T47D (cell line): ENCODE data around the gene SLC2A5.

ENCODE experiments used
- DNase-seq, 2 experiments: peaks; one replicate each; pipeline versions ENCODE4 v3.0.0 to v3.0.0-alpha.2; 2011 to 2012; ENCODE audit warnings: low read depth in 1 of 2, low spot score in 1 of 2
- JUND ChIP-seq: IDR thresholded peaks from 2 replicates; pipeline ENCODE4 v1.6.1; 2012; ENCODE audit warnings: low read depth
- in situ Hi-C: cut with HindIII; loops from 2 replicates; pipeline ENCODE4 v1.10.0; 2016; ENCODE audit warnings: low sequenced_read_pairs, low pct_unique_long_range_greater_than_20kb

Gene SLC2A5

DNA sequence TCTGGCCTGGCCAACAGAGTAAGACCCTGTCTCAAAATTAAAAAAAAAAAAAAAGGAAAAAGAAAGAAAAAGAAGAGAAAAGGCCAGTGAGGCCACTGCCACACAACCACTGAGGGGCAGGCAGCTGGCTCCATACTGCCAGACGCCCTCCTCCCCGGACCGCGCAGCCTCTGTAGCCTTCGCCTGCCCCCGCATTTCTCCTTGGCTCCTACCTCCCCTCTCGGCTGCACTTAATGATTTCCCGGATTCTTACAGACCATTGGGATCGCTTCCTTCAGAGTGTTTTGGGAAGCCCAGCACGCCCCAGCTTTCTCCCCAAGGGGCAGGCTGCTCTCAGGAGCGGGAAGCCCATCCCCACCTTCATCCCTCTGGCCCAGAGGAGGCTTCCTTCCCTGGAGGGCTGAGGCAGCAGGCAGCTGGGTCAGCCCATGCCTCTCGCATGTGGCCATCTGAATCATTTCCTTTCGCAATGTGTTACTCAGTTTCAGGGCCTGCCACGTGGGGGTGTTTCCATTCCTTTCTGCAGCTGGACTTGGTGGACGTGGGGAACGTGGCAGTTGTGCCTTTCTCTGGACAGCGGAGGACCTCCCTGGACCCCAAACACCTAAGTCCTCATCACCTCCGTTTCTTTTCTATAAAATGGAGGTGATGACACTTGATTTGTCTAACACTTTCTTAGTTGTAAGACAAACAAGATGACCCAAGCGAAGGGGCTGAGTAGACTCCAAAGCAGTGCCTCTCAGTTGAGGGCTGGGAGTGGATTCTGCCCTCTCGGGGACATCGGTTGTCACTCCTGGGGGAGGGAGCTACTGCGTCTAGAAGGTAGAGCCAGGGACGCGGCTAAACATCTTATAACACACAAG lies 2.3 kb downstream of the SLC2A5 start:
- in situ Hi-C loops: no loop called here
- DNase-seq: no peak
- TF ChIP-seq JUND: no peak

DNA sequence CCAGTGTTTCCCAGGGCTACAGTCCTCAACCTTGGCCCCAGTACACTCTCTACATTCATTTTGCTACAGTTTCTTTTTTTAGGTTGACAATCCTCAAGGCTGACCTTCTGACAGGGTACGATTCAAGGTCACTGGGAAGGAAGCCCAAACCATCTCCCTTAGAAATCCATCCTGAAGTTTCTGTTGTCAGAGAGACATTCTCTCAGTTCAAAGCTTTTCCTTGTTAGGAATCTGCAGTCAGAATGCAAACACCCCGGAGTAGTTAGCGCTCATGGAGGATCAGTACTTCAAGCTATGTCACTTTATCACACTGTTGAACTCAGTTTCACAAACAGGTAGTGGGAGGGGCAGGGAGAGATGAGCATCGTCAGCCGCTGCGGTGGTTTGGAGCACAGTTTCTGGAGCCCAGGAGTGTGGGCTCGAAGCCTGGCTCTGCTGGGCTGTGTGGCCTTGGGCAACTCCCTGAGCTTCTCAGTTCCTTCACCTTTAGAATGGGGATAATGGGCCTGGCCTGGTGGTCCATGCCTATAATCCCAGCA lies 4.2 kb downstream of the SLC2A5 start:
- in situ Hi-C loops: no loop called here
- TF ChIP-seq JUND: no peak
- no peak for DNase-seq

DNA sequence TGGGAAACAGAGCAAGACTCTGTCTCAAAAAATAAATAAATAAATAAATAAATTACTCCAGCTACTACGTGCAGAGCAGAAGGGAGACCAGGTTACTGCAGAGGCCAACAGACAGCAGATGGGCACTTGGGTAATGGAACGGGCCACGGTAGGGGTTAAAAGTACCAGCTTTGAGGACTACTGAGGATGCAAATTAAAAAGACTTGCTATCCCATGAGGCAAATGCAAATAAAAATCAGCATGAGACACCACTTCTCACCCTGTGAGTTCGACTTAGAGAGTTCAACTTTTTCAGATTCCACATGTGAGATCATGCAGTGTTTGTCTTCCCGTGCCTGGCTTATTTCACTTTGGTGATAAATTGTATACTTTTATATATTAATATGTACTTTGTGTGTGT lies 6.6 kb downstream of the SLC2A5 start:
- no peak for TF ChIP-seq JUND
- no peak for DNase-seq
- in situ Hi-C loops: no loop called here

DNA sequence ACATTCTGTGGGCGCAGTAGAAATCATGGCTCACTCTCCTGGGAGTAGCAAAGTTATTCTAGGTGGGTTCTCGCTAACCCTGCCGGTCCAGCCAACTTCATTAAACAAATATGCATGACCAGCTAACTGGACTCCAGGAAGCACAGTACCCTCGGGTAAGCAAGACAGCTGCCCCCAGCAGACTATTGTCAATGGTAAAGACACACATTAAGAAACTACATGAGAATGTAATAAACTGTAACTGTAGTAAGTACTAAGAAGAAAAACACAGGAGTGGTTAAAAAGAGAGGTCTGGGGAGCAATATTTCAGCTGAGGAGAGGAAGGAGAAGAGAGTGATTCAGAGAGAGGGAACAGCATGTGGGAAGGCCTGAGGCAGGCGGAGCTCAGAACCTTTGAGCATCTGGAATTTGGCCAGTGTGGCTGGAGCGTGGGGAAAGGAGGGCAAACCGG lies 7.4 kb downstream of the SLC2A5 start:
- in situ Hi-C loops: no loop called here
- no peak for TF ChIP-seq JUND
- DNase-seq: no peak

DNA sequence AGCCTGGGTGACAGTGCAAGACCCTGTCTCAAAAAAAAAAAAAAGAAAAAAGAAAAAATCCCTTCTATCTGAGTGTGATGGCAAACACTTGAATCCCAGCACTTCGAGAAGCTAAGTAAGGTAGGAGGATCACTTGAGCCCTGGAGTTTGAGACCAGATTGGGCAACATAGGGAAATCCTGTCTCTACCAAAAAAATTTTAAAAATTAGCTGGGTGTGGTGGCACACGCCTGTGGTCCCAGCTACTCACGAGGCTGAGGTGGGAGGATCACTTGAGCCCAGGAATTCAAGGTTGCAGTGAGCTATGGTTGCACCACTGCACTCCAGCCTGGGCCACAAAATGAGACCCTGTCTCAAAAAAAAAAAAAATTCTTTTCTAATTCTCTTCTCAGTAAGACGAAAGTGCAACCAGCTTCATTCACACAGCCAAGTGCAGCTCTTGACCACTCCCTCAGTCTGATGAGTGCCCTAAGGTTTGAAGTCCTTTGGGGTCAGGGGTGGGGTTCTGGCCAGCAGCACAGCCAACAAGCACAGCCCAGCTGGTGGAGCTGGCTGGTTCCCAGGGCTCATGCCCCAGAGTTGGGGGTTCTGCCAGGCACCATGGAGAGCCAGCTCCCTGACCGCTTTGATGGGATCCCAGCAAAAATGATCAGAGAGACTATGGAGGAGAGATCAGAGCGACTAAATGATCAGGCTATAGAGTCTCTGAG lies 8.0 kb downstream of the SLC2A5 start:
- in situ Hi-C loops: no loop called here
- TF ChIP-seq JUND: no peak
- DNase-seq: no peak

DNA sequence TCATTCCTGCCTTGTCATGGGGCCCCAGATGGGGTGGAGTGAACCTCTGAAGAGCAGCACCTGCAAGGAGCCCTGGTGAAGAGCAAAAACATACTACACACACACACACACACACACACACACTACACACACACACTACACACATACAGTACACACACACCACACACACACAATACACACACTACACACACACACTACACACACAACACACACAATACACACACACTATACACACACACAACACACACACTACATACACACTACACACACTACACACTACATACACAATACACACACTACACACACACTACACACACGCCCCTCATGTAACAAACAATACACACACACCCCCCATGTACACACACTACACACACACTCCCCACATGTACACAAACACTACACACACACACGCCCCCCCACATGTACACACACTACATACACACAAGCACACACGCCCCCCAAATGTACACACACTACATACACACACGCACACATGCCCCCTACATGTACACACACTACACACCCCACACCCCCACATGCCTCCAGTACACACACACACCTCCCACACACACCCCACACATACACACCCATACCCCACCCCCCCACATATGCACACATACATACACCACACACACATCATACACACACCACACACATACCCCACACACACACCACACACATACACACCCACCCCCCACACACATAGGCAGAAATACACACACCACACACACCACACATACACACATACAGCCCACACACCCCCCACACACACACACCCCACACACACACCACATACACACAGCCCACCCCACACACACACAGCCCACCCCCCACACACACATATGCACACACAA lies 9.3 kb downstream of the SLC2A5 start:
- in situ Hi-C loops: no loop called here

DNA sequence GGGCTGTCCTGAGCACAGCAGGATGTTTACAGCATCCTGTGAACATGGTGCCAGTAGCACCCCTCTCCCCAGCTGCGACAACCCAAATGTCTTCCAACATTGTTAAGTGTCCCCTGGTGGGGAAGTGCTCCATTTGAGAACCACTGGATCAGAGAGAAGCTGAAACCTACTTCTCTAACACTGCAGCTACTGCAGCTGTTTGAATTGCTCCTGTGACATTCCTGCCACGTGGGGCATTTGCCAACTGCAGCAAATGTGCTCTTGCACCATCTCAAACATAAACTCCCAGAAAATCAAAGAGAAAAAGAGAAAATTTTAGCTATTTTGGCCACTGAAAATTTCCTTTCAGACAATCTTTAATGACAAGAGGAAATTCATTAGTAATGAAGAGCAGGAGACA lies 11.0 kb downstream of the SLC2A5 start:
- DNase-seq: peak; percentile 35 to 62
- TF ChIP-seq JUND: no peak
- in situ Hi-C loops: no loop called here

More for the DNA sequence above, 9.3 kb downstream of the SLC2A5 start:
- no peak for TF ChIP-seq JUND
- no peak for DNase-seq

DNA sequence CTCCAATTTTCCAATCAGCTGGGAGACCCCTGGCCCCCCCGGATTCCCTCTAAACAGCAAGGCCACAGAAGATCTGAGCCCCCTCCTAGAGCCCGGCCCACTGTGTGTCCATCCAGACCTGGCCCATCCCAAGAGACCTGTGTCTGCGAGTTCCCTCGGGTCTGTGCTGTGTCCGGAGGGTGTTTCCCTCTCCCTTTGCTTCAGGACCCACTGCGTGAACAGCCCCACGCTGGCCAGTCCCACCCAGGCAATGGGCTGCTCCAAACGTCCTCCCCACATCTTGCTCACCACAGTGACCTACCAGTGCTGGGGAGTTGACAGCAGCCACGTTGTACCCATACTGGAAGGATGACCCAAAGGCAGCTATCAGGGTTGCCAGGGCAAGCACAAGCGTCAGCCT lies 11.6 kb downstream of the SLC2A5 start:
- TF ChIP-seq JUND: no peak
- no peak for DNase-seq
- in situ Hi-C loops: no loop called here

DNA sequence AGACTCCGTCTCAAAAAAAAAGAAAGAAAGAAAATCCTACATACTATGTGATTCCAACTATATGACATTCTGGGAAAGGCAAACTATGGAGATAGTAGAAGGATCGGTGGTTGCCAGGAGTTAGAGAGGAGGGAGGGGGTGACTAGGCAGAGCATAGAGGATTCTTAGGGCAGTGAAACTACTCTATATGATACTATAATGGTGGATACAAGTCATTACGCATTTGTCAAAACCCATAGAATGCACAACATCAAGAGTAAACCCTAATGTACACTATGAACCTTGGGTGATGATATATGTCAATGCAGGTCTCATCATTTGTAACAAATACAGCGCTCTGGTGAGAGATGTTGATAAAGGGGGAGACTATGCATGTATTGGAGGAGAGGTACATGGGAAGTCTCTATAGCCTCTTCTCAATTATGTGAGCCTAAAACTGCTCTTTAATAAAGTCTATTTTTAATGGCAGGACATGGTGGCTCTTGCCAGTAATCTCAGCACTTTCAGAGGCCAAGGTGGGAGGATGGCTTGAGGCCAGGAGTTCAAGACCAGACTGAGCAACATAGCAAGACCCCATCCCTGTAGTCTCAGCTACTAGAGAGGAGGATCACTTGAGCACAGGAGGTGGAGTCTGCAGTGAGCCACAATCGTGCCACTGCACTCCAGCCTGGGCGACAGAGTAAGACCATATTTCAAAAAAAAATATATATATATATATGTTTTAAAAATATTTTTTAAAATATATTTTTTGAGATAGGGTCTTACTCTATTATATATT lies 17.0 kb downstream of the SLC2A5 start:
- in situ Hi-C loops: no loop called here
- TF ChIP-seq JUND: no peak
- no peak for DNase-seq

DNA sequence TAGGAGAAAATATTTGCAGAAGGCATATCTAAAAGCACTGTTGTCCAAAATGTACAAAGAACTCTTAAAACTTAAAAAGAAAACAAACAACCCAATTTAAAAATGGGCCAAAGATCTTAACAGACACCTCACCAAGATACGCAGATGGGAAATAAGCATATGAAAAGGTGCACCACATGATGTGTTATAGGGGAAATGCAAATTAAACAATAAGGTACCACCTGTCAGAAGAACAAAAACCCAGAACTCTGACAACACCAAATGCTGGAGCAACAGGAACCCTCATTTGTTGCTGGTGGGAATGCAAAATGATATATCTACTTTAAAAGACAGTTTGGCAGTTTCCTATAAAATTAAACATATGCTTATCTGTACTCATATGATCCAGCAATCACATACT lies 18.1 kb downstream of the SLC2A5 start:
- no peak for TF ChIP-seq JUND
- no peak for DNase-seq
- in situ Hi-C loops: no loop called here

DNA sequence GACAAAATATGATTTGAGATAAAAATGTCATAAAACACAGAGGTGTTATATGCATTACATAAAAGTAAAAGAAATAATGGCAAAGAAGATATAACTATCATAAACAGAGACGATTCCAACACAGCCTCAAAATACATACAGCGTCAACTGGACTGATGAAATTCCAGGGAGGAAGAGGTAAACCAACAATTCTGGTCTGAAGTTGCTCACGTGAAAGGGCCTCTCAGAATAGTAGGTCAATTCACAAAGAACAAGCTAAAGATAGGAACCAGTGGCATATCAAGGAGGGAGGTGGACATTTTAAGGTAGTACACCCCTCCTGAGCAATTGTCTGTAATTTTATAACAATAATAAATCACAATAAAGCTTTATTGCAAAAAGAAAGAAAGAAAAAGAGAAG lies 18.6 kb downstream of the SLC2A5 start:
- DNase-seq: no peak
- in situ Hi-C loops: no loop called here
- no peak for TF ChIP-seq JUND

DNA sequence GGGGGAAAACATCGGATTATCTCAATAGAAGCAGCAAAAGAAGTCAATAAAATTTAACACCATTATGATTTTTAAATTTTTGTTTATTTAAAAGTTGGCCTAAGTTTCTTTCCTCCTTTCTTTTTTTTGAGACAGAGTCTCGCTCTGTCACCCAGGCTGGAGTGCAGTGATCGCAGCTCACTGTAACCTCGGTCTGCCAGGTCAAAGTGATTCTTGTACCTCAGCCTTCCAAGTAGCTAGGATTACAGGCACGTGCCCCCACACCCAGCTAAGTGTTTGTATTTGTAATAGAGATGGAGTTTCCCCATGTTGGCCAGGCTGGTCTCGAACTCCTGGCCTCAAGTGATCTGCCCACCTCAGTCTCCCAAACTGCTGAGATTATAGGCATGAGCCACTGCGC lies 20.9 kb downstream of the SLC2A5 start:
- no peak for TF ChIP-seq JUND
- in situ Hi-C loops: no loop called here
- no peak for DNase-seq
